ENCODE data around the gene PLG.
"Not testable (repeated sequence)": the region's sequence is repeated elsewhere in the genome, so short reads cannot be mapped to it uniquely, and the experiment has no call there.

PLG gene

DNA sequence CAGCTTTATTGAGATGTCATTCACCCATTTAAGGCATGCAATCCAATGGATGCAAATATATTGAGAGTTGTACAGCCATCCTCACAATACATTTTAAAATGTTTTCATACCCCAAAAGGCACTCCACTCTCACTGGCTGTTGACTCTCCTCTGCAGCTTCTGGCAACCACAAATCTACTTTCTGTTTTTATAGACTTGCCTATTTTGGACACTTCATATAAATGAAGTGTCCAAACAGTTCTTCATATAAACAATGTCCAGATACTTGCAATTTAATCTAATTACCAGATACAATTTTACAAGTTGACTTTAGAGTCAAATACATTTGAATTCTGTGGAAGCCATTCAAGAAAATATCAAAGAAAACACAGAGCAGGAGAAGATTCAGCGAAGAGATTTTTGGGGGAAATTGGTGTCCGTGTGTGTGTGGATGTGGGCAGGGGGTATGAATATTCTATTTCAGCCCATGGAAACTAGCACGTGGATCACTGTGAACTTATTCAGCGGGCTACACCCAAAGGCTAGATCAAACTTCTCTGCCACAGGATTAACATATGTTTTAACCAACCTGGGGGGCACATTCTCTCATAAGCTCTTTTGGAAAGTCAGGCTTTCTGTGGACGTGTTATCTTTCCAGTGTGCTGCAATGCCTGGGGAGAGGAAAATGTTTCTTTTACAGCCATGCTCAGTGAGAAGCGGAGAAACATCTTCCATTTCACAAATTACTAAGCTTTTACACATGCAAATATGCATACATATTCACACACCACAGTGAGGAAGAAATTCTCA is 73.9 kb downstream of the PLG start:
- DNase-seq (ENCODE audit: low spot score) = no peak

DNA sequence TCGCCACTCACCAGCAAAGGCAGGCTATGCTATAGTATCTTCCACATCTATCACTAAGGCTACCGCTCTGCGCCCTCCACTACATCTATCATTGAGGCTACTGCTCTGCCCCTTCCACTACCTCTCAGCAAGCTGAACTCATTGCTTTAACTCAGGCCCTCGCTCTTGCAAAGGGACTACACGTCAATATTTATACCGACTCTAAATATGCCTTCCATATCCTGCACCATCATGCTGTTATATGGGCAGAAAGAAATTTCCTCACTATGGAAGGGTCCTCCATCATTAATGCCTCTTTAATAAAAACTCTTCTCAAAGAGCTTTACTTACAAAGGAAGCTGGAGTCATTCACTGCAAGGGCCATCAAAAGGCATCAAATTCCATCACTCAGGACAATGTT is 77.1 kb downstream of the PLG start:
- DNase-seq (ENCODE audit: low spot score) = not testable (repeated sequence)

DNA sequence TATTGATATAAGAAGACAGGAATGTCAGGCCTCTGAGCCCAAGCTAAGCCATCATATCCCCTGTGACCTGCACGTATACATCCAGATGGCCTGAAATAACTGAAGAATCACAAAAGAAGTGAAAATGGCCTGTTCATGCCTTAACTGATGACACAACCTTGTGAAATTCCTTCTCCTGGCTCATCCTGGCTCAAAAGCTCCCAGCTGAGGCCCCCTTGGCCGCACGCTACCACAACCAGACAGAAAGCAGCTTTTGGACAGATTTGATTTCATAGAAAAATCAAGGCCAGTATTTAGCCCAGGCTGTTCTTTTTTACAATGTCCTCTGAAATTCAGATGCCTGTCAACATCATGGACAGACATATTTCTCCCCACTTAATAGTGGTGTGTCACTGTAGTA is 78.6 kb downstream of the PLG start:
- DNase-seq (ENCODE audit: low spot score) = not testable (repeated sequence)

DNA sequence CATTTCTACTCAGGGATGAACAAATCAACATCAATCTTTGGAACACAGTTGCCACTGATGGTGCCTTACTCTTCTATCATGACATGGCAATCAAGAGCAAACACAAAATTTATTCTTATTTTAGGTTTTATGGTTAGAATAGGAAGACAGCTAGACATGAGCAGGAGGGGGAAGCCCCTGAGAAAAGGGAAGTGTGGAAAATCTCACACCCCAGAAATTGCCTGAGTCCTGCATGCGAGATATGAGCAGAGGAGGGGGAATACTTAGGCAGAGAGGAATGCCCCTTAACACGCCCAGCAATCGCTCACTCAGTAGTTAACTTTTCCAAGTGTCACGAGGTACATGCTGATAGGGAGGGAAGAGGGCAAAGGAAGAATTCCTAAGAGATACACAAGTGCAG is 79.3 kb downstream of the PLG start:
- no peak for DNase-seq (ENCODE audit: low spot score)

DNA sequence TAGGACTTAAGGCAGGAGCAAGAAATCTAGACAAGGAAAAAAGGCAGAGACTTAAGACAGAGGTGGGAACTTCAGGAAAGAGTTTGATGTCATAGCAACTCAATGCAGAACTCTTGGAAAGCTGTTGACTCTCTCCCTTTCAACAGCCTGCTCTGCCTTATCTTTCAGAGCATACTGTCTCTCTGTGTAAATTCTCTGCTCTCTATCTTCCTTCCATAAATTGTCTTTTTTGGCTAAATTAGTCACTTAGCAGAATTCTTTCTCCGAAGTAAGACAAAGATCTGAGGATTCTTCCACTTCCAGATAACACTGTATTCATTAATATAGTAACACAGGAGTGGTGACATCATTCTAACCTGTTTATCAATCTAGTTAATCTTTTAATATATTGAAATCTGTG is 80.2 kb downstream of the PLG start:
- DNase-seq (ENCODE audit: low spot score) = no peak

DNA sequence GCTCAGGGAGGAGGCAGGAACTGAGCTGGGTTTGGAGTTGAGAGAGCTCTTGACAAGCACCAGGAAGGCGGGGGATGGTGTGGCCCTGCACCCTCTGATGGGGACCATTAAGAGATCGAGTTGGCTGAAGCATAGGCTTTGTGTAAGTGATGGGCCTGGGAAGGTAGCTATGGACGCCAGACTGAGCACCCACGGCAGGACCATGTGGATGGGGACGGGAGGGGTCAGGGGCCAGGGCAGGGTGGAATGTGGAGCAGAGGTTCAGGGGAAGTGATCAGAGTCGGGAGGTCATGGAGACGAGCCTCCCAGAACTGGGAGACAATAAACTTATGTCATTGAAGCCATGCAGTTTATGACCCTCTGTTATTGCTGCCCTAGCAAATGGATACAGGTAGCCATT is 81.7 kb downstream of the PLG start:
- no peak for DNase-seq (ENCODE audit: low spot score)

DNA sequence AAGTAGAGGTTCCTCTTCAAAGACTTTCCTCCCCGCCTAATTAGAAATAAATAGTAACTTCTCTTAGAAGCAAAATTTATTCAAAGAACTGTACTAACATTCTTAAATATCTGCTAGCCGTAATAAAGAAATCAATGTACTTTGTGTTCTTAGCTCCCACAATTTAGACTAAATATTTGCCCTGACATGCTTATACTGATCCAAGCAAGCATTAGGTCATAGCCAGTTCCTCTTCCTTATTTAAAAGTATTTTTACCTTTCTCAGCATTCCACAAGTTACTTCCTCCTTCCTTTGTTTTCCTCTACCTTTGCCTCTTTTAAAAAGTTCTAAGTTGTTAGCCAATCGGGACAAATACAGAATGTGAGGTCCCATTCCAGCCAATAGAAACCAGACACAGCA is 86.1 kb downstream of the PLG start:
- not testable (repeated sequence) for DNase-seq (ENCODE audit: low spot score)

DNA sequence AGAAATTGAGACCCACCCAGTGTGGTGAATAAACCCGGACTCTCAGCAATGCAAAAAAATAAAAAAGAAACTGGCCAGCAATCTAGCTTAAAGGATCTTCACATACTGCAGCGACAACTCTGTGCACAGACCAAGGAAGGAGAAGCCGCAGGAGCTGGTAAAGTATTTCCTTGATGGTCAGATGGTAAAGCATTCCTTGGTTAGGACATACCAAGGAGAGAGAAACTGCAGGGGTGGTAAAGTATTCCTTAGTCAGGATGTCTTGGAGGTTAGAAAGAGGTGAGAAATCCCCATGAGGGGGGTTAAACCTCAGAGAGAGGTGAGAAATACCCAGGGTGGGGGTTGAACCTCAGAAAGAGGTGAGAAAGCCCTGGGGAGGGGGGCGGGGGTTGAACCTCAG is 86.8 kb downstream of the PLG start:
- DNase-seq (ENCODE audit: low spot score) = no peak

DNA sequence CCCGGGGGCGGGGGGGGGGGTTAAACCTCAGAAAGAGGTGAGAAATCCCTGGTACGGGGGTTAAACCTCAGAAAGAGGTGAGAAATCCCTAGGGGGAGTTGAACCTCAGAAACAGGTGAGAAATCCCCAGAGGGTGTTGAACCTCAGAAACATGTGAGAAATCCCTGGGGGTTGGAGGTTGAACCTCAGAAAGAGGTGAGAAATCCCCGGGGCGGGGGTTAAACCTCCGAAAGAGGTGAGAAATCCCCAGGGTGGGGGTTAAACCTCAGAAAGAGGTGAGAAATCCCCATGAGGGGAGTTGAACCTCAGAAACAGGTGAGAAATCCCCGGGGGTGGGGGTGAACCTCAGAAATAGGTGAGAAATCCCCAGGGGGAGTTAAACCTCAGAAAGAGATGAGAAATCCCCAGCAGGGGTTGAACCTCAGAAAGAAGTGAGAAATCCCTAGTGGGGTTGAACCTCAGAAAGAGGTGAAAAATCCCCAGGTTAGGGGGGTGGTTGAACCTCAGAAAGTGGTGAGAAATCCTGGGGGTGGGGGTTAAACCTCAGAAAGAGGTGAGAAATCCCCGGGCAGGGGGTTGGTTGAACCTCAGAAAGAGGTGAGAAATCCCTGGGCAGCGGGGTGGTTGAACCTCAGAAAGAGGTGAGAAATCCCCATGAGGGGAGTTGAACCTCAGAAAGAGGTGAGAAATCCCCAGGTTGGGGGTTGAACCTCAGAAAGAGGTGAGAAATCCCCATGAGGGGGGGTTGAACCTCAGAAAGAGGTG is 87.4 kb downstream of the PLG start:
- no peak for DNase-seq (ENCODE audit: low spot score)

DNA sequence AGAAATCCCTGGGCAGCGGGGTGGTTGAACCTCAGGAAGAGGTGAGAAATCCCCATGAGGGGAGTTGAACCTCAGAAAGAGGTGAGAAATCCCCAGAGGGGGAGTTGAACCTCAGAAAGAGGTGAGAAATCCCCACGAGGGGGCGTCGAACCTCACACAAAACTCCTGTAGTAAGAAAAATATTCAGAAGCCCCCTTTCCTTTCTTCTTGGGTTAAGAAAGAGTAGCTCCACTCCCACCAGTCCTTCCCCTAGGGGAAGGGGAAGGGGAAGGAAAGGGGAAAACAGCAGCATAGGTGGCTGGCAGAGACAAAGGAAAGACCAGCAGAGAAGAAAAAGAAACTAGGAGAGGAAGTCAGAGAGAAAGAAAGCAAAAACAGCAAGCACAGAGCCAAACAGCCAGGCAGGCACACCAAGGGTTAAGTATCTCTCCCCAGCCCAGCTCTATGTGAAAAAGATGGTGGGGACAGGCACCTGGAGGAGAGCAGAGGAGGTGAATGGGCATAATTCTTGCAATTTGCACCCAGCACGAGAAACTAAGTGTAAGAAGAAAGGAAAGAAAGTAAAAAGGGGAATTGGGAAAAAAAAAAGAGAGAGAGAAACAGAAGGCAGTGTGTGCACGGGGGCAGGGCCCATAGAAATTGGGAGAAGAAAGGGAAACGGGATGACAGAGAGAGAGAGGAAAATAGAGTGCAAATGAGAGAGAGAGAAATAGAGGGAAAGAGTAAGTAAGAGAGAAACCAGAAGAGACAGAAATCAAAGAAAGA is 88.2 kb downstream of the PLG start:
- DNase-seq (ENCODE audit: low spot score) = no peak

DNA sequence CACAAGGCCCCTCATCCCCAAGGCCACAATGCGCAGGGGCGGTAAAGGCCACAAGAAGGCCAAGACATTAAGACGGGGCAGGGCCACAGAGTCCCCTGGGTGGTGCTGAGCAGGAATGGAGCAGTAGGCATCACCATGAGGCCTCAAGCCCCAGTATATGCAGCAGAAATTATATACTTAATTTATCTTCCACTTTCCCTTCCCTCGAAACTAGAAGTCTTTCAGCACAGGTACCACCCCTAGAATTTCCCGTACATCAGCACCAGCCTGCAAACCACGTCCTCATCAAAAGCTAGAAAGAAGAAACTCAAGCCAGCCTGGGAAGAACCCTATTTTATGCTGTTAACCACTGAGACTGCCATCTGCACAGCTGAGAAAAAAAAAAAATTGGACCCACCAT is 89.4 kb downstream of the PLG start:
- no peak for DNase-seq (ENCODE audit: low spot score)

DNA sequence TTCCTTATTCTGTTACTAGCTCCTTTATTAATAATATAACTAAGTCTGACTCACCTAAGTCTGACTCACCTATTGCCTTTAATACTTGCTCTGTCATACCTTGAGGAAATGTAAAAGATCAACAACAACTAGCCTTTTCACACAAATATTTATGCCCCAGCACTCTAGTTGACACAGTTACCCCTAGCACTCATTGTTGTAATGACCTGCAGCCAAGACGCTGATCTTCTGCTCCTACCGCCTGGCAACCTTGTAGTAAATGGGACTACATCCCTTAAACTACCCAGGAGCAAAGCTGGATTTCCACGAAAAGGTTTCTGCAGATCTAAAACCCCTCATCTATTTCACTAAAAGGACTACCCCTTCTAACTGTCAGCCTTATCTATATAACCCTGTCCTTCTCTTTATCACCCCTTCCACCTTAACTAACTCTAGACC is 90.0 kb downstream of the PLG start:
- DNase-seq (ENCODE audit: low spot score) = no peak

DNA sequence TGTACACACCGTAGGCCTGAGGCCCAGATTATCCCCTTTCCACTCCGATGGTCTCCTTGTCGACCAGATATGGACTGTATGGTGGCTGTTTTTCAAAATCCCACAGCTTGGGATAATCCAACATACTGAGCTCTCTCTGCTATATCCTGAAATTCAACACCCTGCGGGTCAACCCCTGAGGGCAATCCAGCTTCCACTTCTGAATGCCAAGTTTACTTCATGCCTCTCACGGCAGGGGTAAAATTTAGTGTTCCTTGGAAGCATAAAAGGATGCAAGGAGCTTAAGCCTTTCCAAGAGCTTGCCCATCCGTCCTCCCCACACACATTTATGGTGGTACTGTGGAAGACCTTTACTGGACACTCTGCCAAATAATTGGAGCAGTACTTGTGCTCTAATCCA is 90.7 kb downstream of the PLG start:
- DNase-seq (ENCODE audit: low spot score) = no peak

DNA sequence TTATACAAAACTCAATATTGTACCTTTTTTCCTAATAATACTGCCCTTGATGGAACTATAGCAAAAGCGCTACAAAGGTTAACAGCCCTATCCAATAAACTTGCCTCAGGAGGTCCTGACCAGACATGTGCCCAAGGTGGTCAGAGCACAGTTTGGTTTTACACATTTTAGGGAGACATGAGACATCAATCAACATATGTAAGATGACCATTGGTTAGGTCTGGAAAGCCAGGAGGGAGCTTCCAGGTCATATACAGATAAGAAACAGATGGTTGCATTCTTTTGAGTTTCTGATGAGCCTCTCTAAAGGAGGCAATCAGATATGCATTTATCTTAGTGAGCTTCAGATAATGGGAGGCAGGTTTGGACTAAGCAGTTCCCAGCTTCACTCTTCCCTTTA is 91.6 kb downstream of the PLG start:
- no peak for DNase-seq (ENCODE audit: low spot score)

DNA sequence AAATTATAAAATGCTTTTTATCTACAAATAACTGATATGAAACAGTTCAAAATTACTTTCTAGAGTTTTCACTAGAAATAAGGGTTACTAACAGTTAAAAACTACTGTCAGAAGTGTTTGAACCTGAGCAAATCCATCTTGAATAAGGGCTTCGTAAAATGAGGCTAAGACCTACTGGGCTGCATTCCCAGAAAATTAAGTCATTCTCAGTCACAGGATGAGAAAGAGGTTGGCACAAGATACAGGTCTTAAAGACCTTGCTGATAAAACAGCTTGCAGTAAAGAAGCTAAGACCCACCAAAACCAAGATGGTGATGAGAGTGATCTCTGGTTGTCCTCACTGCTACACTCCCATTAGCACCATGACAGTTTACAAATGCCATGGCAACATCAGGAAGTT is 93.7 kb downstream of the PLG start:
- DNase-seq (ENCODE audit: low spot score) = no peak

DNA sequence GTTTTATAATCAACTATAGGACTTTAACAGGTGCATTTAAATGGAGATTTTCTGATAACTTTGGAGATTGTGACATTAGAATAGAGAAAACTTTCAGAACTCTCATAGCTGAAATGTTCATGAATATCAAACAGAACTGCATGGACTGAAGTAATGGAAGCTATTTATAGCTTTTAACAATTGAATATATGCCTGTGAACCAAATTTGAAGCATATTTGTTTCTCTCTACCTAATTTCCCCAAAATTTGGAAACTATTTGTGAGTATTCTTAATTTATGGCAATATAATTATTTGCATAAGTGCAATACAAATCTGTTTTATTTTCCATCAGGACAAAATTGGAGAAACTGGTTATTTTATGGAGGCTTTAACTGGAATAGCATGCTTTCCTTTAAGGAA is 96.6 kb downstream of the PLG start:
- DNase-seq (ENCODE audit: low spot score) = no peak

DNA sequence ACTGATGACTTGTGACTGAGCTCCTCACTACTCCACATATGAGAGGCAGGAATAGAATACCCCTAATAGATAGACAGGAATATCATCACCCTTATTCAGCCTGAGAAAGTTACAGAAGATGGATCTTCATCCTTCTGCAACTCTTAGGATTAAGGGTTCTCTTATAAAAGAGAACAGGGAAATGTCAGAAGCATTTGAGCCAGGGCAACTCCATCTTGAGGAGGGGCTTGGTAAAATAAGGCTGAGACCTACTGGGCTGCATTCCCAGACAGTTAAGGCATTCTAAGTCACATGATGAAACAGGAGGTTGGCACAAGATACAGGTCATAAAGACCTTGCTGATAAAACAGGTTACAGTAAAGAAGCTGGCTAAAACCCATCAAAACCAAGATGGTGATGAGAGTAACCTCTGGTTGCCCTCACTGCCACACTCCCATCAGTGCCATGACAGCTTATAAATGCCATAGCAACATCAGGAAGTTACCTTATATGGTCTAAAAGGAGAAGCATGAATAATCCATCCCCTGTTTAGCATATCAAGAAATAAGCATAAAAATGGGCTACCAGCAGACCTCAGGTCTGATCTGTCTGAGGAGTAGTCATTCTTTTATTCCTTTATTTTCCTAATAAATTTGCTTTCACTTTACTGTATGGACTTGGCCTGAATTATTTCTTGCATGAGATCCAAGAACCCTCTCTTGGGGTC is 97.9 kb downstream of the PLG start:
- no peak for DNase-seq (ENCODE audit: low spot score)

DNA sequence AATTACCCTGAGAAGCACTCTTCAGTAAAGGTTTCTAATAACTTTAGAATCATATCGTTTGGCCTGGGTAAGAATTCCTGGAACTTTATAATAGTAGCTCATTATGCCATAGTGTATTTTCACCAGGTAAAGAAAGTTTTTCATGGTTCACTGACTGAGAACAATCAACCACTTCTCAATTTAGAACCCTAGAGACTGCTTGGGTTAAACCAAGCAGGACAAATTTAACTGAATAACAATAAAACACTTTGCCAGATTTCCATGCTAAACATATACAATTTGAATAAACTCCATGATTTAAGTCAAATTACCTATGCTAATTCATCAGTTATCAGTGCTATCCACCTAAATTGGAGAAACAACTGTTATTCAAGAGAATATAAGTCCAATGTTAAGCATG is 99.4 kb downstream of the PLG start:
- no peak for DNase-seq (ENCODE audit: low spot score)

DNA sequence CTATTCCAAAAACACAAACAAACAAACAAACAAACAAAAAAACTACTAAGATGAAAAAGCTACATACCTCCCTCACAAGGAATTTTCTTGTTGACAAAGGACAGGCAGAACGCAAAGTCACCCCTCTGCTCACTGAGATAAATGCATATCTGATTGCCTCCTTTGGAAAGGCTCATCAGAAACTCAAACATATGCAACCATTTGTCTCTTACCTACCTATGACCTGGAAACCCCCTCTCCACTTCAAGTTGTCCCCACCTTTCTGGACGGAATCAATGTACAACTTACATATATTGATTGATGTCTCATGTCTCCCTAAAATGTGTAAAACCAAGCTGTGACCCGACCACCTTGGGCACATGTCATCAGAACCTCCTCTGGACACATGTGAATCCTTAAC is 100.0 kb downstream of the PLG start:
- DNase-seq (ENCODE audit: low spot score) = not testable (repeated sequence)
